Suprapubic skin (tissue), 4 donors: ENCODE measurements around the gene PLXNA2.

Source experiments
- CTCF ChIP-seq, 2 donors: fragments of 200-600 bp in 1 of 2; fragments of 450-650 bp in 1 of 2; sonication (generic) in 1 of 2; IDR thresholded peaks; one replicate each; pipeline ENCODE4 v1.5.1; 2016 to 2019; ENCODE audit warnings: antibody characterized with exemption in 2 of 2, mild to moderate bottlenecking in 1 of 2, moderate library complexity in 1 of 2
- EP300 ChIP-seq: sonication (generic); formaldehyde crosslinking; IDR thresholded peaks from one replicate; pipeline ENCODE4 v1.6.1; 2017; ENCODE audit warnings: antibody characterized with exemption
- POLR2A ChIP-seq, 2 donors: fragments of 450-650 bp; IDR thresholded peaks; one replicate each; pipeline ENCODE4 v1.6.1; 2017; ENCODE audit warnings: antibody characterized with exemption in 2 of 2, mild to moderate bottlenecking in 2 of 2, moderate library complexity in 2 of 2
- POLR2AphosphoS5 ChIP-seq, 3 donors: sonication (generic); formaldehyde crosslinking; IDR thresholded peaks; one replicate each; pipeline ENCODE4 v1.6.1; 2017; ENCODE audit warnings: antibody characterized with exemption in 3 of 3

GRCh38 chr1:208031932-208032320 lies 212.3 kb downstream of the PLXNA2 start:
- TF ChIP-seq CTCF (IDR thresholded peaks at IDR 0.05) (no peak), POLR2AphosphoS5 (IDR thresholded peaks at IDR 0.05) (no peak), POLR2A (IDR thresholded peaks at IDR 0.05) (no peak), EP300 (no peak)
